ENCODE results near the gene SEPTIN2.

GRCh38 chr2:241359481-241360045 is 43.8 kb downstream of the SEPTIN2 start:
- TF ChIP-seq TSHZ2 (CRISPR knock-in tag; IDR thresholded peaks at IDR 0.05) (no peak), TOX (CRISPR knock-in tag; IDR thresholded peaks at IDR 0.05; ENCODE audit: borderline replicate concordance) (no peak), ZNF8 (CRISPR knock-in tag; IDR thresholded peaks at IDR 0.05) (no peak), ZFP30 (CRISPR knock-in tag; IDR thresholded peaks at IDR 0.05) (no peak), SNAI2 (CRISPR knock-in tag; IDR thresholded peaks at IDR 0.05) (no peak)
